Neutrophil (primary cell): ENCODE data around the gene ROBO2.

Source experiments
- H3K27ac ChIP-seq: fragments of 200-600 bp; sonication (generic); 2 replicates; pipeline ENCODE4 v1.5.1; 2016; ENCODE audit warnings: mild to moderate bottlenecking, moderate library complexity
- H3K27me3 ChIP-seq: fragments of 200-600 bp; sonication (generic); 2 replicates; pipeline ENCODE4 v1.6.0; 2016; ENCODE audit warnings: mild to moderate bottlenecking
- H3K36me3 ChIP-seq: fragments of 200-600 bp; sonication (generic); 2 replicates; pipeline ENCODE4 v1.5.1; 2017
- H3K4me1 ChIP-seq, 2 experiments: fragments of 200-600 bp in 1 of 2; sonication (generic) in 1 of 2; 1 replicate in 1 of 2; 2 replicates in 1 of 2; pipeline versions ENCODE4 v1.5.1 to v1.6.1; 2013 to 2016; ENCODE audit warnings: low read depth in 1 of 2, low read length in 1 of 2, mild to moderate bottlenecking in 1 of 2, moderate library complexity in 1 of 2; ENCODE audit not compliant: control insufficient read depth in 1 of 2, insufficient read depth in 1 of 2
- H3K4me3 ChIP-seq, 2 experiments: fragments of 200-600 bp in 1 of 2; sonication (generic) in 1 of 2; 1 replicate in 1 of 2; 2 replicates in 1 of 2; pipeline ENCODE4 v1.5.1; 2013 to 2016; ENCODE audit warnings: low read depth in 1 of 2, low read length in 1 of 2, mild to moderate bottlenecking in 1 of 2, moderate library complexity in 1 of 2
- H3K9me3 ChIP-seq: fragments of 200-600 bp; sonication (generic); 2 replicates; pipeline ENCODE4 v1.5.1; 2016
- TF ChIP-seq, protein P1 (sequence below): fragments of 200-600 bp; sonication (generic); IDR thresholded peaks from 2 replicates; pipeline ENCODE4 v1.5.1; 2016; ENCODE audit warnings: antibody characterized with exemption

ROBO2 gene

DNA sequence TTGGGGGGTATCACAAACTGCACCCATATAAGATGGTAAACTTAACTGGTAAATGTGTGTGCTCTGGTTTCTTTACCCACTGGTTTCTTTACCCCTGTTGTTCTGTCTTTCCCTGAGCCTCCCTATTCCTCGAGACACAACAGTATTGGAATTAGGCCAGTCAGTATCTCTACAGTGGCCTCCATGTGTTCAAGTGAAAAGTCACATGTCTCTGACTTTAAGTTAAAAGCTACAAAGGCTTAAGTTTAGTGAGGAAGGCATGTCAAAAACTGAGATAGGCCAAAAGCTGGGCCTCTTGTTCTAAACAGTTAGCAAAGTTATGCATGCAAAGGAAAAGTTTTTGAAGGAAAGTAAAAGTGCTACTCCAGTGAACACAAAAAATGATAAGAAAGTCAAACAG is 513.3 kb downstream of the ROBO2 start:
- H3K9me3 ChIP-seq = no peaks in the 10 kb centered on the region
- TF ChIP-seq, protein P1, sequence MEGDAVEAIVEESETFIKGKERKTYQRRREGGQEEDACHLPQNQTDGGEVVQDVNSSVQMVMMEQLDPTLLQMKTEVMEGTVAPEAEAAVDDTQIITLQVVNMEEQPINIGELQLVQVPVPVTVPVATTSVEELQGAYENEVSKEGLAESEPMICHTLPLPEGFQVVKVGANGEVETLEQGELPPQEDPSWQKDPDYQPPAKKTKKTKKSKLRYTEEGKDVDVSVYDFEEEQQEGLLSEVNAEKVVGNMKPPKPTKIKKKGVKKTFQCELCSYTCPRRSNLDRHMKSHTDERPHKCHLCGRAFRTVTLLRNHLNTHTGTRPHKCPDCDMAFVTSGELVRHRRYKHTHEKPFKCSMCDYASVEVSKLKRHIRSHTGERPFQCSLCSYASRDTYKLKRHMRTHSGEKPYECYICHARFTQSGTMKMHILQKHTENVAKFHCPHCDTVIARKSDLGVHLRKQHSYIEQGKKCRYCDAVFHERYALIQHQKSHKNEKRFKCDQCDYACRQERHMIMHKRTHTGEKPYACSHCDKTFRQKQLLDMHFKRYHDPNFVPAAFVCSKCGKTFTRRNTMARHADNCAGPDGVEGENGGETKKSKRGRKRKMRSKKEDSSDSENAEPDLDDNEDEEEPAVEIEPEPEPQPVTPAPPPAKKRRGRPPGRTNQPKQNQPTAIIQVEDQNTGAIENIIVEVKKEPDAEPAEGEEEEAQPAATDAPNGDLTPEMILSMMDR = no peak
- no peaks in the 10 kb centered on the region for H3K4me1 ChIP-seq
- no peaks in the 10 kb centered on the region for H3K36me3 ChIP-seq
- H3K27ac ChIP-seq = no peak overlapping the region
- H3K27me3 ChIP-seq = no peaks in the 10 kb centered on the region
- H3K4me3 ChIP-seq = no peak overlapping the region

DNA sequence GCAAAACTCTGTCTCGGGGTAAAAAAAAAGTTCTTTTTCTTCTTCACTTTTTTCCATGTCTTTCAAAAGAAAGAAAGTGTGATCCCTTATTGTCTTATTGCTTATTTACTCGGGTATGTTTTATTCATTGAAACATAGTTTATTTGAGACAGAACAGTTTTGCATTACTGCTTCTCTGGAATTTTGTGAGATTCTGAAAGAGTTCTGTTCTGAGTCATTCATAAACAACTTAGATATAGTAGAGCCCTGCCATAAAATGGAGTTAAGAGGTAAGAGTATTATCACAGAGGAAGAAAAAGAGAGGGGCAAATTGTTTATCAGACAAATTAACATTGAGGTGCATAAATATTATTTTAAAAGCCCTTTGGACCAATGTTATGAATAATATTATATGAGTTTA is 522.2 kb downstream of the ROBO2 start:
- no peaks in the 10 kb centered on the region for H3K36me3 ChIP-seq
- no peaks in the 10 kb centered on the region for H3K27me3 ChIP-seq
- H3K9me3 ChIP-seq = no peaks in the 10 kb centered on the region
- no peak overlapping the region for H3K4me3 ChIP-seq
- TF ChIP-seq, protein P1 = no peak
- H3K27ac ChIP-seq = no peak overlapping the region
- no peaks in the 10 kb centered on the region for H3K4me1 ChIP-seq

DNA sequence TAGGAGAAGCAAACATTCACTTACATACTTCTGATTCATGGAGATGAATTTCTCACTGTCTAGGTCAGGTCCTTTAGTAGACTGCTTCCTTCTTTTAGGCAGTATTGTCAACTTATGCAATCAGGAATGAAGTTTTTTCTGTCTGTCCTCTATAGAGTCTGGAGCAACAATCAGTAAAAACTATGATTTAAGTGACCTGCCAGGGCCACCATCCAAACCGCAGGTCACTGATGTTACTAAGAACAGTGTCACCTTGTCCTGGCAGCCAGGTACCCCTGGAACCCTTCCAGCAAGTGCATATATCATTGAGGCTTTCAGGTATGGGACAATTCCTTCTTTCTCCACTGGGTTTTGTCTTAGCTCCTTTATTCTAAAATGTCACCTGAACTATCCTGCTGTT is 523.1 kb downstream of the ROBO2 start:
- no peaks in the 10 kb centered on the region for H3K27me3 ChIP-seq
- no peak overlapping the region for H3K4me3 ChIP-seq

DNA sequence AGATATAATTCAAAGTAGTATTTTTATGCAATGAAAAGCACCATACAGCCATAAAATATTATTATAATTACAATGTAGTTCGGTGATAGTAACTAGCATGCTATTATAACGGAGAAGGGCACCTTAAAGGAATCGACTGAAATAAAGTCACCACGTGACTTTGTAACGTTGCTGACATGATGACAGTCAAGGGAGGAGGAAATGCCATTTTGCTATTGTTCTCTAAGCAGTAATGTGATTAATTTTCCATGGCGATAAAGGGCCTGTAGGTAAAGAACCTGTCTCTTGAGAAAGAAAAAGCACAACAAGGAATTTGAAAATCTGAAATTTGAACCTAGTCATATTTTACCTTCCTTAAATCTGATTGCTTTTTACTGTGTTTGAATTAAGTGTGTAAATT is 526.2 kb downstream of the ROBO2 start:
- H3K4me1 ChIP-seq = no peaks in the 10 kb centered on the region
- no peaks in the 10 kb centered on the region for H3K36me3 ChIP-seq
- H3K9me3 ChIP-seq = no peaks in the 10 kb centered on the region
- TF ChIP-seq, protein P1 = no peak
- no peaks in the 10 kb centered on the region for H3K27me3 ChIP-seq
- no peak overlapping the region for H3K27ac ChIP-seq
- H3K4me3 ChIP-seq = no peak overlapping the region

More for the DNA sequence above, 523.1 kb downstream of the ROBO2 start:
- H3K36me3 ChIP-seq = no peaks in the 10 kb centered on the region
- TF ChIP-seq, protein P1 = no peak
- no peak overlapping the region for H3K27ac ChIP-seq
- H3K9me3 ChIP-seq = no peaks in the 10 kb centered on the region
- no peaks in the 10 kb centered on the region for H3K4me1 ChIP-seq

DNA sequence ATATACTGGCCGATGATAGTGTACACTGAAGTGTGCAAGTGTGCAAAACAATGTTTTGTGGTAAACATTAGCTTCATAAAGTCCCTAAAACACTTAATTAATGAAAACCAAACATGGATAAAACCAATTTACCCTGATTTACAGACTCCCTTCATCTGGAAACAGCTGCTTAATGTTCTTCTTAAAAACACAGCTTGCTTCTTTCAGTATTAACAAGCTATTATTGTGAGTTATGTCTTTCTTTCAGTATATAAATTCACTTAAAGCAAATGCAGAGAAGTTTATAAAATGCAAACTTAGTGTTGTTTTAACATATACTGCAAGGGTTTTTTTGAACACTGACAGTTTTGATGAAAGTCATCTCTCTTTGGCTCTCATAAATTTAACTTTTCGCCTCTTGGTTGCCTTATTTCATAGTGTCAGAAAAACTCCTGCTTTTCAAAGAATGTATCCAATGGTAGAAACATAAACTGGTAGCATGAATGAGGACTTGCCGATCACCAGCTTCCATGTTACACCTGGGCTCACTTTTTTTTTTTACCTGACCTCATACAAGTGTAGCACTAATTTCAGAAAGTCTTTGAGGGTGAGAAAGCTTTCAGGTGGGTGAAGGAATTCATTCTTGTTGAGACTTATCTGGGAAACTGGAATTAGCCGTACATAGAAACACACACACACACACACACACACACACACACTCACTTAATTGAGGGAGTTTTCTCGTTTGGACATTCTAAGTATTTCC is 532.2 kb downstream of the ROBO2 start:
- Histone ChIP-seq H3K36me3 (no peaks in the 10 kb centered on the region), H3K9me3 (no peaks in the 10 kb centered on the region), H3K4me1 (no peaks in the 10 kb centered on the region), H3K27me3 (no peaks in the 10 kb centered on the region), H3K4me3 (no peak overlapping the region), H3K27ac (no peak overlapping the region)
- TF ChIP-seq, protein P1 = no peak
